Measurements from ENCODE around the gene RNU7-1.
"Not testable (repeated sequence)": the region's sequence is repeated elsewhere in the genome, so short reads cannot be mapped to it uniquely, and the experiment has no call there.

Gene RNU7-1

DNA sequence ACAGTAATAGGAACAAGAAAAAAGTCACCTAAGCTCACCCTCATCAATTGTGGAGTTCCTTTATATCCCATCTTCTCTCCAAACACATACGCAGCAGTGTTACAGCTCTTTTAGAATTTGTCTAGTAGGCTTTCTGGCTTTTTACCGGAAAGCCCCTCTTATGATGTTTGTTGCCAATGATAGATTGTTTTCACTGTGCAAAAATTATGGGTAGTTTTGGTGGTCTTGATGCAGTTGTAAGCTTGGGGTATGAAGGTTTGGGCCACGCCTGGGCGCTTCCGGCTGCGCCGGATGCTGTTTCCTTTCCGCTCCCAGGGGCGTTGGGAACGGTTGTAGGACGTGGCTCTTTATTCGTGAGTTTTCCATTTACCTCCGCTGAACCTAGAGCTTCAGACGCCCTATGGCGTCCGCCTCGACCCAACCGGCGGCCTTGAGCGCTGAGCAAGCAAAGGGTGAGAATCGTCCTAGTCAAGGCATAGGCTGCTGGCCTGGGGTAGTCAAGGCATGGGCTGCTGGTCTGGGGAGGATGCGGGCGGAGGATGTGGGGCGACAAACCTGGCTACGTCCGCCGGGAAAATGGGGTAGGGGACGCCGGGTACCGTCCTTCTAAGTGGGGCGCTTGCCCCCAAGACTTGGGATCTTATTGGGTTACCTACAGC lies at the start of gene RNU7-1, which contains the start of gene C12orf57:
Gene RNU7-1, plus strand, starts transcription at position 95 of the 659 bp plus-strand sequence.
Gene C12orf57, plus strand, starts transcription at position 301 of the 659 bp plus-strand sequence. Its CDS starts 100 bp downstream, at position 401.
- peaks cover 65% of the 10 kb centered on the region for H3K4me1 Mint-ChIP-seq (ENCODE audit: low read depth)
- peak within 1 kb of the TSS; percentile 97 for H3K4me3 Mint-ChIP-seq
- H3K27ac Mint-ChIP-seq = peak within 1 kb of the TSS; percentile 96
- H3K9me3 Mint-ChIP-seq (ENCODE audit: low read depth) = no peaks in the 10 kb centered on the region
- H3K36me3 Mint-ChIP-seq = peaks cover 4% of the 10 kb centered on the region
- no peaks in the 10 kb centered on the region for H3K27me3 Mint-ChIP-seq

GRCh38 chr12:6894321-6894720 lies 49.3 kb upstream of the RNU7-1 start:
- H3K9me3 Mint-ChIP-seq (ENCODE audit: low read depth) = no peaks in the 10 kb centered on the region
- peaks cover 14% of the 10 kb centered on the region for H3K4me1 Mint-ChIP-seq (ENCODE audit: low read depth)
- no peak overlapping the region for H3K4me3 Mint-ChIP-seq
- no peaks in the 10 kb centered on the region for H3K36me3 Mint-ChIP-seq
- no peak overlapping the region for H3K27ac Mint-ChIP-seq
- no peaks in the 10 kb centered on the region for H3K27me3 Mint-ChIP-seq

- no peak overlapping the region for H3K4me3 Mint-ChIP-seq
- H3K27ac Mint-ChIP-seq = no peak overlapping the region
- H3K9me3 Mint-ChIP-seq (ENCODE audit: low read depth) = no peaks in the 10 kb centered on the region
- H3K4me1 Mint-ChIP-seq (ENCODE audit: low read depth) = peaks cover 8% of the 10 kb centered on the region
- H3K27me3 Mint-ChIP-seq = no peaks in the 10 kb centered on the region
- no peaks in the 10 kb centered on the region for H3K36me3 Mint-ChIP-seq
These were observed 46.7 kb upstream of the RNU7-1 start for GRCh38 chr12:6896846-6897435.

DNA sequence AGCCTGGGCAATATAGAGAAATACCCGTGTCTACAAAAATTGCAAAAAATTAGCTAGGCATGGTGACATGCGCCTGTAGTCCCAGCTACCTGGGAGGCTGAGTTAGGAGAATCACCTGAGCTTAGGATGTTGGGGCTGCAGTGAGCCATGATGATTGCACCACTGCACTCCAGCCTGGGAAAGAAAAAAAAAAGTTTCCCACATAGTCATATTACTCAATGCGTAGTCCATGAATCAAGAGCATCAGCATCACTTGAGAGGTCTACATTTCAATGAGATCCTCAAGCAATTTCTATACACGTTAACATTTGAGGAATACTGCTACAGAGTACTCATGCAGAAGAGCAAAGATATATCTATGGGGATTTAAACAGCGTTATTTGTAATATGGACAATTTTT lies 44.2 kb upstream of the RNU7-1 start:
- Mint-ChIP-seq H3K4me3 (no peak overlapping the region), H3K27me3 (no peaks in the 10 kb centered on the region), H3K36me3 (no peaks in the 10 kb centered on the region), H3K9me3 (ENCODE audit: low read depth) (no peaks in the 10 kb centered on the region), H3K4me1 (ENCODE audit: low read depth) (peaks cover 7% of the 10 kb centered on the region), H3K27ac (no peak overlapping the region)

DNA sequence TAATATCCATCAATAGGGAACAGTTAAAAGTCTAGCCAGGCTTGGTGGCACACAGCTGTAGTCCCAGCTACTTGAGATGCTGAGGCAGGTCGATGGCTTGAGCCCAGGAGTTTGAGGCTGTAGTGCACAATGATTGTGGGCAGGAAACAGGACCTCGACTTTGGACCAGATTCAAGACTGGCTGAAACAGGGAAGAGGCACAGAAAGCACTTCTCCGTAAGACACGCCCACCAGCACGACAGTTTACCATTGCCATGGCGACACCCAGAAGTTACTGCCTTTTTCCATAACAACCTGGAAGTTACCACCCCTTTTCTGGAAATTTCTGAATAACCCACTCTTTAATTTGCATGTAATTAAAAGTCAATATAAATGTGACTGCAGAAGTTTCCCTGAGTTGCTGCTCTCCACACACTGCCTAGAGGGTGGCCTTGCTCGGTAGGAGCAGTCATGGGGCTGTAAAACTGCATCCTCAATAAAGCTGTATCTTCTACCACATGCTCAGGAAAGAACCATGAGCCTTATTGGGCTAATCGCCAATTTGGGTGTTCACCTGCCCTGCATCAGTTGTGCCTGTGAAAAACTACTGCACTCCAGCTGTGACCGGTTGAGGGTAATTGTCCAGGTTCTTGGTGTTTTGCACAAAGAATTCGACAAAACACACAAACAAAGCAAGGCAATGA lies 43.6 kb upstream of the RNU7-1 start:
- H3K27me3 Mint-ChIP-seq = no peaks in the 10 kb centered on the region
- H3K36me3 Mint-ChIP-seq = no peaks in the 10 kb centered on the region
- peaks cover 7% of the 10 kb centered on the region for H3K4me1 Mint-ChIP-seq (ENCODE audit: low read depth)
- no peaks in the 10 kb centered on the region for H3K9me3 Mint-ChIP-seq (ENCODE audit: low read depth)
- H3K27ac Mint-ChIP-seq = no peak overlapping the region
- H3K4me3 Mint-ChIP-seq = no peak overlapping the region

DNA sequence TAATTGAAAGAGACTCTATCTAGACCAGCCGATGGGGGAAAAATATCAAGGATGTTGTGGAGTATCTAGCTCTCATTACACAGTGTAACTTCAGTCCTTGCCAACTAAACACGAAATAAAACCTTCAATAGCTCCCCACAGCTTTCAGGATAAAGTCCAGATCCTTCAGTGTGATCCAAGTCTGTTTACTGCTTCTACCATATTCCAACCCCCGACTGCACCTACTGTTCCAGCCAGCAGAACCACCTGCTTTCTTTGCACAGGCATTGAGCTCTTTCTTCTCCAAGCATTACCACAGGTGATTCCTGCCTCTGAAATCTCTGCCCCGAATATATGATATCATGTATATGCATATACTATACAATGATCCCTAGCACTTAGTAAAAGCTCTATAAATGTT lies 41.2 kb upstream of the RNU7-1 start:
- H3K4me1 Mint-ChIP-seq (ENCODE audit: low read depth) = peaks cover 7% of the 10 kb centered on the region
- H3K4me3 Mint-ChIP-seq = no peak overlapping the region
- no peaks in the 10 kb centered on the region for H3K36me3 Mint-ChIP-seq
- H3K27me3 Mint-ChIP-seq = no peaks in the 10 kb centered on the region
- H3K27ac Mint-ChIP-seq = no peak overlapping the region
- no peaks in the 10 kb centered on the region for H3K9me3 Mint-ChIP-seq (ENCODE audit: low read depth)

DNA sequence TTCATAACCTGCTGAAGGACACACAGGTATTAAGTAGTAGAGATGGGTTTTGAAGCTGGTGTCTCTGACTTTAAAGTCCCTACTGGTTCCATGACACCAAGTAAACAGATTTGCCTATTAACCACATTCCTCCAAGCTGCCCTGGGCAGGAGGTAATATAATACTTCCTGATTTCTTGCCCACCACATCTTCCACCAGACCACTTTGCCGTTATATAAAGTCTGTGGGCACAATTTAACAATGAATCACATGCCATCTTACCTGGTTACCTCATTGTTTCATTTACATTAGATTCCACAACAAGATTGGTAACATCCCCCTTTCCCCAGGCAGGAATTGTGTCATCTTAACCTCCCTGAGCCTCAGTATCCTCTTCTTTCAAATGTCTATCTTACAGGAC lies 39.9 kb upstream of the RNU7-1 start:
- no peak overlapping the region for H3K4me3 Mint-ChIP-seq
- no peaks in the 10 kb centered on the region for H3K9me3 Mint-ChIP-seq (ENCODE audit: low read depth)
- H3K27me3 Mint-ChIP-seq = no peaks in the 10 kb centered on the region
- H3K36me3 Mint-ChIP-seq = no peaks in the 10 kb centered on the region
- no peak overlapping the region for H3K27ac Mint-ChIP-seq
- peaks cover 7% of the 10 kb centered on the region for H3K4me1 Mint-ChIP-seq (ENCODE audit: low read depth)

DNA sequence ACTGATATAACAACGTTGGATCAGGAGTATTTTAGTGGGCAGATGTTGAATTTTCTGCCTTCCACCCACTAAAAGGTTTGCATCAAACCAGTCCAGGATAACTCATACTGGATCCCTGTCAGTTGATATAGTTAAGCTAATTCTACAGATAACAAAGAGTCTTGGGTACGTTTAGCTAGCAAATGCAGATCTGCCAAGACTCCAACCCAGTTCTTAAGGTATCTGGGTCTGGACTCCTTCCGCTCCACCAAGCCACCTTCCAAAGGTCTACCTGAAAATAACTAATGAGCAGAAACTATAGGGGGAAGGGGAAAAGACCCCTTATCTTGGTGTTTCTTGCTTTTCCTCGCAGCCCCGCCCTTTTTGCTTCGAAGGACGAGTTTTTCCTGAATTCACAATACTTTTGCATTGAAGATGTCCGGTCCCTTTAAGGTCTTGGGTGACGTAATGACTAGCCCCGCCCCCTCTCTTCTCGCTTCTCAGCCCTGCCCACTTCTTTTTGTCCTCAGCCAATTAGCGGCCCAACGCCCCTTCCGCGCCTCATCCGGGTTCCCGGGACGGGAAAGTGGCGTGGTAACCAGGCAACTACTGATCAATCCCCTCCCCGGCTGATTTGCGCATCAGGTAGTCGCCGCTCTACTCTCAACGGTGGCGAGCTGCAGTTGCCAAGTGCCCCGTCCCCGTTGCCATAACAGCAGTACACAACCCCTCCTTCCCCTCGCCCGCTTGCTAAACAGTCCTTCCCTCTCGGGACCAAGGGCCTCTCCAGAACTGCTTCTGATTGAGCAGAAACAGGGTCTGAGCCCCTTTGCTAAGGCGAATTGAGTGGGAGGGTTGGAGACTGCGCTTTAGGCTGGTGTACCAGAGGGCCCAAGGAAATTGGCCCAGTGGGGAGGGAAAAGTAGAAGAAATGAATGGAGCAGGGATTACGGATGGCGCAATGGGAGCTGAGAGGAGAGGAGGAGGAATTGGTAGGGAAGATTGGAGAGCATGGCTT lies 39.0 kb upstream of the RNU7-1 start, which contains the start of gene LRRC23:
Gene LRRC23, plus strand, starts transcription at position 543 of the 997 bp plus-strand sequence. CDS start 812 bp downstream, outside the sequence.
- H3K4me3 Mint-ChIP-seq = no peak within 1 kb of the TSS
- H3K36me3 Mint-ChIP-seq = no peaks in the 10 kb centered on the region
- H3K27me3 Mint-ChIP-seq = no peaks in the 10 kb centered on the region
- H3K4me1 Mint-ChIP-seq (ENCODE audit: low read depth) = peaks cover 4% of the 10 kb centered on the region
- H3K9me3 Mint-ChIP-seq (ENCODE audit: low read depth) = no peaks in the 10 kb centered on the region
- no peak within 1 kb of the TSS for H3K27ac Mint-ChIP-seq

DNA sequence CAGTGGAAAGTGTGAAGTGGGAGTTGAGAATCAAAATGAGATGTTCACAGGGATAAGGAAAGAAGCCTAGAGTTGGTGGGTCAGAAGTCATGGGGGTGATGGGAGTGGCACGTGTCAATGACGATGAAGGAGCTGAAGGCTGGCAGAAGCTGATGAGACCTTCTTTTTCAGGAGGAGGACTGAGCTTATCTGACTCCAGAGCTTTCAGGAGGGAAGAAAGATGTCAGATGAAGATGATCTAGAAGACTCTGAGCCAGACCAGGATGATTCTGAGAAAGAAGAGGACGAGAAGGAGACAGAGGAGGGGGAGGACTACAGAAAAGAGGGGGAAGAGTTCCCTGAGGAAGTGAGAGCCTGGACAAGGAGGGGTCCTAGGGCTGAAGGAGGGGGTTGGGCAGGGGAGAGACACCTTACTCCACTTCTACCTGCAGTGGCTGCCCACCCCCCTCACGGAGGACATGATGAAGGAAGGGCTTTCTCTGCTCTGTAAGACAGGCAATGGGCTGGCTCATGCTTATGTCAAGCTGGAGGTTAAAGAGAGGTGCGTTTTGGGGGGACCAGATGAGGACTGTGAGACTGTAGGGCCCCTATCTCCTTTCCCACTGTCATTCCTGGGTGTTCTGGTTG lies 38.1 kb upstream of the RNU7-1 start:
- no peak overlapping the region for H3K27ac Mint-ChIP-seq
- no peaks in the 10 kb centered on the region for H3K4me1 Mint-ChIP-seq (ENCODE audit: low read depth)
- no peaks in the 10 kb centered on the region for H3K36me3 Mint-ChIP-seq
- no peak overlapping the region for H3K4me3 Mint-ChIP-seq
- no peaks in the 10 kb centered on the region for H3K27me3 Mint-ChIP-seq
- H3K9me3 Mint-ChIP-seq (ENCODE audit: low read depth) = no peaks in the 10 kb centered on the region

DNA sequence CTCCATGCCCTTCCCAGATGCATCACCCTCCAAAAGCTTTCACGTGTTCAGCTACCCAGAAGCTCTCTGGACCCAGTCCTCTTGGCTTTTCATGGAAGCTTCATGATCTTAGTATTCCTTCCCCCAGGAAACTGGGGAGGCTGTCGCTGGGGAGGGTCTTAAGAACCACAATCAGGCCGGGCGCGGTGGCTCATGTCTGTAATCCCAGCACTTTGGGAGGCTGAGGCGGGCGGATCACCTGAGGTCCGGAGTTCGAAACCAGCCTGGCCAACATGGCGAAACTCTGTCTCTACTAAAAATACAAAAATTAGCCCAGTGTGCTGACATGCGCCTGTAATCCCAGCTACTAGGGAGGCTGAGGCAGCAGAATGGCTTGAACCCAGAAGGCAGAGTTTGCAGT lies 35.5 kb upstream of the RNU7-1 start:
- H3K4me1 Mint-ChIP-seq (ENCODE audit: low read depth) = not testable (repeated sequence)

DNA sequence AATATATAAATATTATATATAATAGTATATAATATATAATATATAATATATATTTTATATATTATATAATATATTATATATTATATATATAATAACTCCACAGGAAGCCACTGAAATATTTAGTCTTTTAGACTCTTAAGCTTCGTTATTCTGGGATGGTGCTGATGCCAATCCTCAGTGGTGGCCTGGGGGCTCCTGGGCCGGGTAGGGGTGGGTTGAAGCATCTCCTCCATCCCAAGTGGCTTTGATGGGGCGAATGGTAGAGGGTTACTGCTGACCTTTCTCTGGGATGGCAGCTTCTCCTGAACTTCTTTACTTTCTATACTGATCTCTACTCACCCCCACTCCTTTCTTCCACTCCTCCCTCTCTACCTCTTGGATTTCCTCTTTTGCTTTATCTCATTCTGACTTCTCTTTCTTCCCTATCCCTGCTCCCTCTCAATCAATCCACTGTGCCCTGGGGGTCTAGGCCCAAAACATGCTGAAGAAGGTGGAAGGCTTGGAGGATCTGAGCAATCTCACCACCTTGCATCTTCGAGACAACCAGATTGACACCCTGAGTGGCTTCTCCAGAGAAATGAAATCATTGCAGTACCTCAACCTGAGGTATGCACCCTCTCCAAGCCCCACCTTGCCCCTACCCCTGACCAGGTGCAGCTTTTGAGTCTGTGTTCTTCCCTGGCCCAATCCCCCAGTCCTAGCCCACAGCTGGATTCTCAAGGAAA lies 34.0 kb upstream of the RNU7-1 start:
- peak overlapping the region; percentile 38 for H3K27ac Mint-ChIP-seq
- no peaks in the 10 kb centered on the region for H3K36me3 Mint-ChIP-seq
- no peaks in the 10 kb centered on the region for H3K27me3 Mint-ChIP-seq
- H3K4me1 Mint-ChIP-seq (ENCODE audit: low read depth) = peaks cover 12% of the 10 kb centered on the region
- H3K4me3 Mint-ChIP-seq = no peak overlapping the region
- H3K9me3 Mint-ChIP-seq (ENCODE audit: low read depth) = no peaks in the 10 kb centered on the region

More for the DNA sequence above, 35.5 kb upstream of the RNU7-1 start:
- H3K9me3 Mint-ChIP-seq (ENCODE audit: low read depth); H3K36me3 Mint-ChIP-seq; H3K27me3 Mint-ChIP-seq; H3K27ac Mint-ChIP-seq; H3K4me3 Mint-ChIP-seq: not testable (repeated sequence)

DNA sequence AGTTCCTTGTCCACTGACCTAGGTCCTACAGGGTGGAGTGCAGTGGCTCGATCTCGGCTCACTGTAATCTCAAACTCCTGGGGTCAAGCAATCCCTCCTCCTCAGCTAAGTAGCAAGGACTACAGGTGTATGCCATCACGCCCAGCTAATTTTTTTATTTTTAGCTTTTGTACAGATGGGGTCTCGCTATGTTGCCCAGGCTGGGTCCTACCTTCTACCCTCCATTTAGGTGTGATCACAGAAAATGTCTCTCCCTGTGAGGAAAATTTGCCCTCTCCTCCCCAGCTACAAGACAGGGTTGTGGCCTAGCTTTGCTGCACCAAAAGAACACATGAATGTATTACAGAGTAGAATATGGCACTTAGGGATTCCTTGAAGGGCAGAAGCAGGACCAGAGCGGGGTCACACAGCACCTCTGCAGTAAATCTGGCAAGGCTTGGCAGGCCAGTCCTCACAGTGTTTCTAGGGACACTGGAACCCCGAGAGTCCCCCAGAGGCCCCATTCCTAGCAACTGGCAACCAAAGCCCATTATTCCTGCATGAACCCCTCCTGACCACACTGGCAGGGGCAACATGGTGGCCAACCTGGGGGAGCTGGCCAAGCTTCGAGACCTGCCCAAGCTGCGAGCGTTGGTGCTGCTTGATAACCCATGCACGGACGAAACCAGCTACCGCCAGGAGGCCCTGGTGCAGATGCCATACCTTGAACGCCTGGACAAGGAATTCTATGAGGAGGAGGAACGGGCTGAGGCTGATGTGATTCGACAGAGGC lies 31.3 kb upstream of the RNU7-1 start:
- no peaks in the 10 kb centered on the region for H3K36me3 Mint-ChIP-seq
- no peaks in the 10 kb centered on the region for H3K27me3 Mint-ChIP-seq
- peaks cover 29% of the 10 kb centered on the region for H3K4me1 Mint-ChIP-seq (ENCODE audit: low read depth)
- no peaks in the 10 kb centered on the region for H3K9me3 Mint-ChIP-seq (ENCODE audit: low read depth)
- no peak overlapping the region for H3K4me3 Mint-ChIP-seq
- peak overlapping the region; percentile 82 for H3K27ac Mint-ChIP-seq

GRCh38 chr12:6914246-6914946 lies 29.2 kb upstream of the RNU7-1 start, which contains the start of gene ENO2:
ENO2 (plus strand) TSS chr12:6914580; CDS start chr12:6915833, 1,253 bp downstream.
- no peaks in the 10 kb centered on the region for H3K36me3 Mint-ChIP-seq
- peak within 1 kb of the TSS; percentile 93 for H3K4me3 Mint-ChIP-seq
- H3K27me3 Mint-ChIP-seq = no peaks in the 10 kb centered on the region
- H3K27ac Mint-ChIP-seq = peak within 1 kb of the TSS; percentile 88
- H3K9me3 Mint-ChIP-seq (ENCODE audit: low read depth) = no peaks in the 10 kb centered on the region
- H3K4me1 Mint-ChIP-seq (ENCODE audit: low read depth) = peaks cover 29% of the 10 kb centered on the region
